ENCODE results near the gene GPR160. TPM values are rescaled to one million over a fixed set of nuclear protein-coding genes. Genes with fewer than 3 reads are reported as not detected.

The GPR160 gene
- total RNA-seq, 2 experiments from 2014 or later: 90.5 to 117 TPM

DNA sequence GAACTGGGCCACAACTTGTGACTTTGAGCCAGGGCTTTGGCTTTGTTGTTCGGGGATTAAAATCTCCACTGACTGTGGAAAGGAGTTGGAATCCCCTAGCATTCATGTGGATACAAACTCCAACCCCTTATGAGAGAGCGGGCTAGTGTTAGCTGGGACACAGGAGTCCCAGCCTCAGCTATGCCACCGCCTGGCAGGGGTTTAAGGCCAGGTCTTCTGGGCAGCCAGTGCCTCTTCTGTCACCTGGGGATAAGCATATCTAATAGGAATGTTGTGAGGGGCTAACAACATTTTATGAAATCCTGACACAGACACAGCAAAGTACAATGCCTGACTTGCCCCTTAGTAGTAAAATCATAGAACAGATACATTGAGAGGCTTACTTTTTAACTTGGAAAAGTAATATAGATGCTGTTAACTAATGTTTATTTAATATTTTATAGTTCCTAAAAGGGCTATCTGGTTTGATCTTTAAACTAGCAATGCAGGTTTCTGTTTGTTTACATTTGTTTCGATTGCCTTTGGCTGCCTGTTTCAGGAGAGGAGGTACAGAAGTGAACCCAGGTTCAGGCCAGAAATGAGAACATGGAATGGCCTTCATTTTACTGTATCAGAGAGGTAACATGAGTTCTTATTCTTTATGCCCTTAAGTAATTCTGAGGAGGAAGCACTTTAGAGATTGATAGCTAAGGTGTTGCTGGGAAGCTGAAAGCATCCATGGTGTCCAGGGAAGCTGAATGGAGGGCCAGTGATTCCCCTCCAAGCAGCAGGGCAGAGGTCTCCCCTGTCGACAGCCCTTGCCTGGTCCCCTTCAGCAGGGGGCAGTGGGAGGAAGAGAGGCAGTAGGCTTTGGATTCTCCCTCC lies 8.7 kb downstream of the GPR160 start:
- peak overlapping the region; percentile 98 for H3K27ac ChIP-seq (ENCODE audit: low read depth, low read length, poor library complexity, severe bottlenecking)
- H3K4me2 ChIP-seq (ENCODE audit: low read length): peak overlapping the region; percentile 84
- ChIA-PET POLR2A (interaction anchor here (0.6 to 6.8 kb wide), 12 partner anchors 10 to 279 kb away, joined by 3 to 143 read pairs (median 5); partner anchors contain the start of gene SEC62), CTCF (ENCODE audit: unreplicated experiment) (interaction anchor here (0.6 to 1.0 kb wide), 2 partner anchors 100 to 179 kb away, joined by 3 to 4 read pairs; no protein-coding TSS in a partner anchor)
- H4K20me1 ChIP-seq (ENCODE audit: insufficient read depth, low read length): no peaks in the 10 kb centered on the region
- no peaks in the 10 kb centered on the region for H3K9me3 ChIP-seq (ENCODE audit: low read length)
- BruUV-seq (replicated peaks): no TSS peak
- intact Hi-C loops (cut with micrococcal nuclease; ENCODE audit: unreplicated experiment): no loop called here
- TF ChIP-seq, protein P1, sequence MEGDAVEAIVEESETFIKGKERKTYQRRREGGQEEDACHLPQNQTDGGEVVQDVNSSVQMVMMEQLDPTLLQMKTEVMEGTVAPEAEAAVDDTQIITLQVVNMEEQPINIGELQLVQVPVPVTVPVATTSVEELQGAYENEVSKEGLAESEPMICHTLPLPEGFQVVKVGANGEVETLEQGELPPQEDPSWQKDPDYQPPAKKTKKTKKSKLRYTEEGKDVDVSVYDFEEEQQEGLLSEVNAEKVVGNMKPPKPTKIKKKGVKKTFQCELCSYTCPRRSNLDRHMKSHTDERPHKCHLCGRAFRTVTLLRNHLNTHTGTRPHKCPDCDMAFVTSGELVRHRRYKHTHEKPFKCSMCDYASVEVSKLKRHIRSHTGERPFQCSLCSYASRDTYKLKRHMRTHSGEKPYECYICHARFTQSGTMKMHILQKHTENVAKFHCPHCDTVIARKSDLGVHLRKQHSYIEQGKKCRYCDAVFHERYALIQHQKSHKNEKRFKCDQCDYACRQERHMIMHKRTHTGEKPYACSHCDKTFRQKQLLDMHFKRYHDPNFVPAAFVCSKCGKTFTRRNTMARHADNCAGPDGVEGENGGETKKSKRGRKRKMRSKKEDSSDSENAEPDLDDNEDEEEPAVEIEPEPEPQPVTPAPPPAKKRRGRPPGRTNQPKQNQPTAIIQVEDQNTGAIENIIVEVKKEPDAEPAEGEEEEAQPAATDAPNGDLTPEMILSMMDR (conservative IDR thresholded peaks at IDR 0.05; ENCODE audit: low read length): no peak
- no peak for TF ChIP-seq EZH2phosphoT487 (IDR thresholded peaks at IDR 0.05; ENCODE audit: borderline replicate concordance, low read depth, low read length)
- peaks cover 67% of the 10 kb centered on the region for H3K36me3 ChIP-seq (ENCODE audit: insufficient read depth, low read length)
- H2AFZ ChIP-seq (ENCODE audit: low read length): no peak overlapping the region
- no peak for DNase-seq (ENCODE audit: low spot score)
- peaks cover 81% of the 10 kb centered on the region for H3K79me2 ChIP-seq (ENCODE audit: insufficient read depth, low read depth, low read length)
- peaks cover 73% of the 10 kb centered on the region for H3K4me1 ChIP-seq (ENCODE audit: insufficient read depth, low read length, poor library complexity, severe bottlenecking)
- H3K4me3 ChIP-seq (ENCODE audit: low read depth, low read length, poor library complexity, severe bottlenecking): peak overlapping the region; percentile 40
- no peaks in the 10 kb centered on the region for H3K9me2 ChIP-seq (ENCODE audit: insufficient read depth, low read length)

DNA sequence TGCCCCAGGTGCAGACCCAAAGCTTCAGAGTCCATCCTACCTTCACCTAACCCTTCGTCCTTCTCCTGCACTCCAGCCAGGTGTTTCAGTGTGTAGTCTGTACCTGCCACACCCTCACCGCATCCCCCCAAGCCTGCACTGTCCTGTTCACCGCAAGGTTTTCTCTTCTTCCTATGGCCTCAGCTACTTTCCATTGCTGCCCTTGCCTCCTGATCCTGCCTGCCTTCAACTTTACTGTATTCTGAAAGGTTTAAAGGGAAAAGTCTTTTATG lies 9.3 kb downstream of the GPR160 start:
- CTCF ChIA-PET (ENCODE audit: unreplicated experiment): interaction anchor here (1.0 kb wide), 1 partner anchor 100 kb away, joined by 3 read pairs; no protein-coding TSS in a partner anchor
- H3K27ac ChIP-seq (ENCODE audit: low read depth, low read length, poor library complexity, severe bottlenecking): peak overlapping the region; percentile 98

More for the DNA sequence above, 9.3 kb downstream of the GPR160 start:
- POLR2A ChIA-PET: interaction anchor here (0.9 to 6.8 kb wide), 4 partner anchors 8 to 80 kb away, joined by 3 to 143 read pairs (median 18); partner anchors contain the start of gene SEC62
- intact Hi-C loops (cut with micrococcal nuclease; ENCODE audit: unreplicated experiment): no loop called here
- no peak for TF ChIP-seq EZH2phosphoT487 (IDR thresholded peaks at IDR 0.05; ENCODE audit: borderline replicate concordance, low read depth, low read length)
- TF ChIP-seq, protein P1 (conservative IDR thresholded peaks at IDR 0.05; ENCODE audit: low read length): no peak
- peak overlapping the region; percentile 84 for H3K4me2 ChIP-seq (ENCODE audit: low read length)
- no peak for DNase-seq (ENCODE audit: low spot score)
- H3K4me3 ChIP-seq (ENCODE audit: low read depth, low read length, poor library complexity, severe bottlenecking): no peak overlapping the region
- H3K9me2 ChIP-seq (ENCODE audit: insufficient read depth, low read length): no peaks in the 10 kb centered on the region
- no TSS peak for BruUV-seq (replicated peaks)
- H3K9me3 ChIP-seq (ENCODE audit: low read length): peaks cover under 1% of the 10 kb centered on the region; the same call in 1 of the 2 replicates
- no peaks in the 10 kb centered on the region for H4K20me1 ChIP-seq (ENCODE audit: insufficient read depth, low read length)
- H3K36me3 ChIP-seq (ENCODE audit: insufficient read depth, low read length): peaks cover 67% of the 10 kb centered on the region
- H3K79me2 ChIP-seq (ENCODE audit: insufficient read depth, low read depth, low read length): peaks cover 81% of the 10 kb centered on the region
- H2AFZ ChIP-seq (ENCODE audit: low read length): no peak overlapping the region
- peaks cover 73% of the 10 kb centered on the region for H3K4me1 ChIP-seq (ENCODE audit: insufficient read depth, low read length, poor library complexity, severe bottlenecking)
